Measurements from ENCODE around the gene CRTC3. TPM values are rescaled to one million over a fixed set of nuclear protein-coding genes. Genes with fewer than 3 reads are reported as not detected.

Gene CRTC3
- total RNA-seq, 2 experiments from 2014 or later: 5.6 to 14.7 TPM

DNA sequence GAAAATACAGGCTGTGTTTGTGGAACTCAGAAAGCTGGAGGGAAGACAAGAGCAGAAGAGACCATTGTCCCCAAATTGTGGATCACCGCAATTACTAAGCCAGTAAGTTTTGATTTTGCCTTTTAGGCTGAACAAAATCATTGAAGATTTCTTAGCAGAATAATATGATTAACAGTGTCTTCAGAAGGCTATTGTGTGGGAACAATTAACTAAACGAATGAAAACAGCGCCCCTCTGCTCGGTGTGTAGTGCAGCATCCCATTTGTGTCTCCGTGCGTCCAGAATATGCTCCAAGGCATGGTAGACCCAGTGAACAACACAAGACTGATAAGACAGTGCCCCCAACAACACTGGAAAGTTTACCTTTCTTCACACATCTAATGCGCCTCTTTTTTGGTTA is 71.2 kb downstream of the CRTC3 start:
- TF ChIP-seq CTCF (conservative IDR thresholded peaks at IDR 0.05; ENCODE audit: low read length): peak; percentile 32
- TF ChIP-seq EZH2phosphoT487 (IDR thresholded peaks at IDR 0.05; ENCODE audit: borderline replicate concordance, low read depth, low read length): no peak
- H3K4me2 ChIP-seq (ENCODE audit: low read length): no peak overlapping the region
- BruUV-seq (replicated peaks): no TSS peak
- H2AFZ ChIP-seq (ENCODE audit: low read length): no peak overlapping the region
- no peaks in the 10 kb centered on the region for H4K20me1 ChIP-seq (ENCODE audit: insufficient read depth, low read length)
- no peaks in the 10 kb centered on the region for H3K79me2 ChIP-seq (ENCODE audit: insufficient read depth, low read depth, low read length)
- intact Hi-C loops (cut with micrococcal nuclease; ENCODE audit: unreplicated experiment): no loop called here
- no peaks in the 10 kb centered on the region for H3K9me2 ChIP-seq (ENCODE audit: insufficient read depth, low read length)
- H3K36me3 ChIP-seq (ENCODE audit: insufficient read depth, low read length): no peaks in the 10 kb centered on the region
- CTCF ChIA-PET (ENCODE audit: unreplicated experiment): no interaction called here
- H3K27ac ChIP-seq (ENCODE audit: low read depth, low read length, poor library complexity, severe bottlenecking): no peak overlapping the region
- H3K9me3 ChIP-seq (ENCODE audit: low read length): no peaks in the 10 kb centered on the region
- H3K4me3 ChIP-seq (ENCODE audit: low read depth, low read length, poor library complexity, severe bottlenecking): no peak overlapping the region
- POLR2A ChIA-PET: no interaction called here
- no peak for DNase-seq (ENCODE audit: low spot score)
- H3K4me1 ChIP-seq (ENCODE audit: insufficient read depth, low read length, poor library complexity, severe bottlenecking): peaks cover 29% of the 10 kb centered on the region

DNA sequence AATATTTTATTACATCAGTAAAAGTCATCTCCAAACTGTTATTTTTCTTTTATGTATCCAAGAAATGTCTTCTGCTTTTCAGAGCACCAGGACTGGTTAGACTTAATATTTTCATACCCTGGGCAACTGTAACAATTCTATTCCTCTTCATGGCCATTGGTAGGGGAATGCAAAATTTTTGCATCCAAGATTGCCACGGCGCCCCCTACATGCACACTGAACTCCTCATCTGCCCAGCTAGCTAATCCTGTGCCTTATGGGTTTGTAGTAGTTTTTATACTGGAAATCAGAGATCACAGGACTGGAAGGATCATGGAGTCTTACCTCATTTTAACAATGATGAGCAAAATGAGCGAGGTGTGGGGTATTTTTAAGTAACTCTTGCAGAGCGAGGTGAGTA is 74.2 kb downstream of the CRTC3 start:
- Histone ChIP-seq H3K4me3 (ENCODE audit: low read depth, low read length, poor library complexity, severe bottlenecking) (no peak overlapping the region), H3K9me2 (ENCODE audit: insufficient read depth, low read length) (no peaks in the 10 kb centered on the region), H3K9me3 (ENCODE audit: low read length) (no peaks in the 10 kb centered on the region), H3K36me3 (ENCODE audit: insufficient read depth, low read length) (no peaks in the 10 kb centered on the region), H2AFZ (ENCODE audit: low read length) (no peak overlapping the region), H3K79me2 (ENCODE audit: insufficient read depth, low read depth, low read length) (no peaks in the 10 kb centered on the region), H3K4me2 (ENCODE audit: low read length) (no peak overlapping the region), H4K20me1 (ENCODE audit: insufficient read depth, low read length) (no peaks in the 10 kb centered on the region), H3K4me1 (ENCODE audit: insufficient read depth, low read length, poor library complexity, severe bottlenecking) (no peaks in the 10 kb centered on the region), H3K27ac (ENCODE audit: low read depth, low read length, poor library complexity, severe bottlenecking) (no peak overlapping the region)
- no peak for TF ChIP-seq EZH2phosphoT487 (IDR thresholded peaks at IDR 0.05; ENCODE audit: borderline replicate concordance, low read depth, low read length)
- TF ChIP-seq CTCF (conservative IDR thresholded peaks at IDR 0.05; ENCODE audit: low read length): peak; percentile 81
- no TSS peak for BruUV-seq (replicated peaks)
- DNase-seq (ENCODE audit: low spot score): peak; percentile 43
- intact Hi-C loops (cut with micrococcal nuclease; ENCODE audit: unreplicated experiment): no loop called here
- ChIA-PET POLR2A (interaction anchor here (0.8 to 1.1 kb wide), 2 partner anchors 16 to 104 kb away, joined by 3 read pairs; no protein-coding TSS in a partner anchor), CTCF (ENCODE audit: unreplicated experiment) (no interaction called here)

DNA sequence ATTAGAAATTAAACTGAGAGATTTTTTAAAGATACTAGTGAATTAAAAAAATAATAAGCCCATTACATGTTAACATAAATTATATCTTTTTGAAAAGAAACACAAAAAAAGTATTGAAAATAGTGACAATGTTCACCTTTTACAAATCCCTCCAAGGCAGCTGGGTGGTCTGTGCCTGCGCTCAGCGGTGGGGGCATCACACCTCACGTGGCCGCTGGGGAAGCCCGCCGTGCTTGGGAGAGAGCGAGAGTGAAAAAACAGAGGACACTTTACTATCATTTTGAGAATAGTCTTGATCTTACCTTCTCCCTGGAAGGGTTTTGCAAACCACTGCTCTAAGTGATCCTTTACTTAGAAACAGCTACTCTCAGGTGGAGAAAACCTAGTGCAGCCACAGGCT is 76.9 kb downstream of the CRTC3 start:
- DNase-seq (ENCODE audit: low spot score): no peak
- no peaks in the 10 kb centered on the region for H3K9me2 ChIP-seq (ENCODE audit: insufficient read depth, low read length)
- H4K20me1 ChIP-seq (ENCODE audit: insufficient read depth, low read length): no peaks in the 10 kb centered on the region
- TF ChIP-seq EZH2phosphoT487 (IDR thresholded peaks at IDR 0.05; ENCODE audit: borderline replicate concordance, low read depth, low read length): no peak
- no peak for TF ChIP-seq CTCF (conservative IDR thresholded peaks at IDR 0.05; ENCODE audit: low read length)
- BruUV-seq (replicated peaks): no TSS peak
- intact Hi-C loops (cut with micrococcal nuclease; ENCODE audit: unreplicated experiment): no loop called here
- no peak overlapping the region for H2AFZ ChIP-seq (ENCODE audit: low read length)
- CTCF ChIA-PET (ENCODE audit: unreplicated experiment): interaction anchor here (0.6 kb wide), 1 partner anchor 277 kb away, joined by 3 read pairs; no protein-coding TSS in a partner anchor
- no peak overlapping the region for H3K4me2 ChIP-seq (ENCODE audit: low read length)
- no peaks in the 10 kb centered on the region for H3K4me1 ChIP-seq (ENCODE audit: insufficient read depth, low read length, poor library complexity, severe bottlenecking)
- no peak overlapping the region for H3K27ac ChIP-seq (ENCODE audit: low read depth, low read length, poor library complexity, severe bottlenecking)
- no peaks in the 10 kb centered on the region for H3K9me3 ChIP-seq (ENCODE audit: low read length)
- no peaks in the 10 kb centered on the region for H3K36me3 ChIP-seq (ENCODE audit: insufficient read depth, low read length)
- POLR2A ChIA-PET: interaction anchor here (0.6 kb wide), 1 partner anchor 20 kb away, joined by 5 read pairs; no protein-coding TSS in a partner anchor
- H3K79me2 ChIP-seq (ENCODE audit: insufficient read depth, low read depth, low read length): no peaks in the 10 kb centered on the region
- no peak overlapping the region for H3K4me3 ChIP-seq (ENCODE audit: low read depth, low read length, poor library complexity, severe bottlenecking)

Measured in OCI-LY7 (cell line).